ENCODE results near the gene CCDC149.

DNA sequence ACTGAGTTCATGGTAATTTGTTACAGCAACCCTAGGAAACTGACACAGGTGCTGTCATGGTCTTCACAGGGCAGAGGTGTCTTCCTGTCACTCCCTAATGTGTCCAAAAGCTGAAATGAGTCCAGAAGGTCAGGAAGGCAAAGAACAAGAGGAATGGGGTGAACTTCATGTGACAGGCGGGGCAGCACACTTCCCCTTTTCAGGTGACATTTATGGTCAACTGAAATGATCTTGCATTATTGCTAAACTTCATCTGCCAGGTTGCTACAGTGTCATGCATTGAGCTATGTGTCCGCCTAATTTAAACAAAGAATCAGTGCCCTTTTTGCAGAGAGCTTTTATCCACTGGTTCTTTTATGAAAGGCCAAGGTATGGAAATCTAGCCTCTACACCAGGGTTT, 15.9 kb upstream of the CCDC149 start:
- TF ChIP-seq EZH2 (IDR thresholded peaks at IDR 0.05; ENCODE audit: borderline replicate concordance, low read depth, low read length, severe bottlenecking), result no peak
- TF ChIP-seq, protein P1, sequence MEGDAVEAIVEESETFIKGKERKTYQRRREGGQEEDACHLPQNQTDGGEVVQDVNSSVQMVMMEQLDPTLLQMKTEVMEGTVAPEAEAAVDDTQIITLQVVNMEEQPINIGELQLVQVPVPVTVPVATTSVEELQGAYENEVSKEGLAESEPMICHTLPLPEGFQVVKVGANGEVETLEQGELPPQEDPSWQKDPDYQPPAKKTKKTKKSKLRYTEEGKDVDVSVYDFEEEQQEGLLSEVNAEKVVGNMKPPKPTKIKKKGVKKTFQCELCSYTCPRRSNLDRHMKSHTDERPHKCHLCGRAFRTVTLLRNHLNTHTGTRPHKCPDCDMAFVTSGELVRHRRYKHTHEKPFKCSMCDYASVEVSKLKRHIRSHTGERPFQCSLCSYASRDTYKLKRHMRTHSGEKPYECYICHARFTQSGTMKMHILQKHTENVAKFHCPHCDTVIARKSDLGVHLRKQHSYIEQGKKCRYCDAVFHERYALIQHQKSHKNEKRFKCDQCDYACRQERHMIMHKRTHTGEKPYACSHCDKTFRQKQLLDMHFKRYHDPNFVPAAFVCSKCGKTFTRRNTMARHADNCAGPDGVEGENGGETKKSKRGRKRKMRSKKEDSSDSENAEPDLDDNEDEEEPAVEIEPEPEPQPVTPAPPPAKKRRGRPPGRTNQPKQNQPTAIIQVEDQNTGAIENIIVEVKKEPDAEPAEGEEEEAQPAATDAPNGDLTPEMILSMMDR (IDR thresholded peaks at IDR 0.05; ENCODE audit: borderline replicate concordance, extremely low read depth, low read length, poor library complexity, severe bottlenecking), result no peak

All from DND-41 (cell line).